Ammon's horn (tissue), 1 donor: ENCODE results near the gene NCSTN.

ENCODE experiments used
- DNase-seq: peaks from one replicate; pipeline ENCODE4 v3.0.0-alpha.2; 2016; ENCODE audit warnings: low spot score

Gene NCSTN

GRCh38 chr1:160406131-160406968 lies 63.2 kb downstream of the NCSTN start:
- no peak for DNase-seq

DNA sequence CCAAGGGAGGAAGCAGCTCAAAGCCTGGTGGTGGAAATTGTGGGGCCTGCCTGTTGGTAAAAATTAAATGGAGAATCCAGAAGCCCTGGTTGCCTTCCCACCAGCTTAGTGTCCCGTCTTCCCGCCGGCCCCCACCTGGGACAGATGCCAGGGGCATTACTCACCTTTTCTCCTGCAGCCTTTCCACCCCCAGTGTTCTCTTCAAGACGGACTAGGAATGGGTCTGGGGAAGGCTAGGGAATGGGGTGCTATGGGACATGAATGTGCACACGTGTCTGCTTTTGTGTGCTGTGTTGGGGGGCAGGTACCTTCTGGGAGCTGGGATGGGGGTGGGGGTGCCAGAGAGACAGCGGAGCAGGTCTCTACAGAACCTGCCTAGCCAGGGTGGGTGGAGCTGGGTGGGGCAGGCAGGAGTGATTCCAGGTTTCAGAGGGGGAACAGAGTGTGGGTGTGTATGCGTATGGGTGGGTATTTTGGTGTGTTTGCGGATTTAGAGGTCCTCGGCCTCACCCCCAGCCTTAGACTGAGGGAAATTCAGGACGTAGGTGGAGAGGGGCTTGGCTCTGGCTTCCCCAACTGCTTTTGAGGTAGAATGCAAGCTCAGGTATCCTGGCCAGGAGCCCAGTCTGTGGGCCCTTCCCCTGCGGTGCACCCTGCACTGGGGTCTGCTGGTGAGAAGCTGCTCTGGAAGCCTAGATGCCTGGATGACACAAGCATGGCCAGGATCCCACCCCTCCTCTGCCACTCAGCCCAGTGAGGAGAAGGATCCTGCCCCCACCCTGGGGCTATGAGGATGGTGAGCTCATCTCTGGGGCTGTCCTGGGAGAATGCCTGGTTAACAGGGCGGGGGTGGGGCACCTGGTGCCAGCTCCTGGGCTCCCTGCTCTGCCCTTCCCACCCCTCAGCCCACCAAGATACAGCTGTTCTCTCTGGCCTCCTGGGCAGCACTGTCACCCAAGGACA lies 64.9 kb downstream of the NCSTN start:
- DNase-seq: no peak
